PC-9 (cell line): ENCODE data around the gene PAEP. TPM values are rescaled to one million over a fixed set of nuclear protein-coding genes. Genes with fewer than 3 reads are reported as not detected.

Source experiments
- BruUV-seq: library from RNA; stranded (reverse); fragments of 400-500 nt; replicated peaks from 2 replicates; lab custom pipeline; 2021; lab: Mats Ljungman, UMichigan
- CTCF ChIA-PET: fragments of 300-600 bp; sonication (Branson Sonifier 250); formaldehyde crosslinking; loops from one replicate; lab custom pipeline; 2022; ENCODE audit warnings: antibody characterized with exemption; lab: Charles Lee
- POLR2A ChIA-PET: fragments of 300-600 bp; sonication (Branson Sonifier 250); formaldehyde crosslinking; loops from one replicate; lab custom pipeline; 2022; ENCODE audit warnings: antibody characterized with exemption; ENCODE audit not compliant: unreplicated experiment; lab: Charles Lee
- DNase-seq, 2 experiments: peaks; one replicate each; pipeline versions ENCODE4 v3.0.0 to v3.0.0-alpha.2; 2015 to 2022; ENCODE audit warnings: mixed read lengths in 1 of 2
- H2AFZ ChIP-seq: fragments of 200-600 bp; sonication (generic); 2 replicates; pipeline ENCODE4 v1.8.1; 2017; ENCODE audit warnings: antibody characterized with exemption
- H3F3A ChIP-seq: fragments of 200-600 bp; sonication (generic); 2 replicates; pipeline ENCODE4 v1.8.1; 2017; ENCODE audit warnings: antibody characterized with exemption, mild to moderate bottlenecking, low read depth; ENCODE audit not compliant: insufficient read depth
- H3K27ac ChIP-seq: fragments of 200-600 bp; sonication (generic); 2 replicates; pipeline ENCODE4 v1.6.1; 2016; ENCODE audit warnings: mixed run types
- H3K27me3 ChIP-seq: fragments of 200-600 bp; sonication (generic); 2 replicates; pipeline ENCODE4 v1.6.1; 2016; ENCODE audit warnings: low read depth, mixed run types; ENCODE audit not compliant: insufficient read depth
- H3K36me3 ChIP-seq: fragments of 200-600 bp; sonication (generic); 2 replicates; pipeline ENCODE4 v1.6.1; 2016; ENCODE audit warnings: low read depth, mixed run types
- H3K4me1 ChIP-seq: fragments of 200-600 bp; sonication (generic); replicated peaks from 2 replicates; pipeline ENCODE4 v1.6.1; 2016; ENCODE audit warnings: mixed run types; ENCODE audit not compliant: insufficient read depth
- H3K4me2 ChIP-seq: fragments of 200-600 bp; sonication (generic); 2 replicates; pipeline ENCODE4 v1.6.1; 2017; ENCODE audit warnings: mixed run types
- H3K4me3 ChIP-seq: fragments of 200-600 bp; sonication (generic); 2 replicates; pipeline ENCODE4 v1.6.1; 2016; ENCODE audit warnings: mixed run types
- H3K79me2 ChIP-seq: fragments of 200-600 bp; sonication (generic); 2 replicates; pipeline ENCODE4 v1.6.1; 2017; ENCODE audit warnings: low read depth, mixed run types
- H3K9me2 ChIP-seq: fragments of 200-600 bp; sonication (generic); 2 replicates; pipeline ENCODE4 v1.8.1; 2017; ENCODE audit warnings: mild to moderate bottlenecking; ENCODE audit not compliant: insufficient read depth
- H3K9me3 ChIP-seq: fragments of 200-600 bp; sonication (generic); 2 replicates; pipeline ENCODE4 v1.8.1; 2016; ENCODE audit warnings: low read depth; ENCODE audit not compliant: insufficient read depth
- H4K20me1 ChIP-seq: fragments of 200-600 bp; sonication (generic); 2 replicates; pipeline ENCODE4 v1.8.1; 2017; ENCODE audit not compliant: insufficient read depth
- CTCF ChIP-seq: fragments of 200-600 bp; sonication (generic); conservative IDR thresholded peaks from 2 replicates; pipeline ENCODE4 v1.6.1; 2017; ENCODE audit warnings: mixed run types, antibody characterized with exemption, mild to moderate bottlenecking, moderate library complexity
- EZH2 ChIP-seq: fragments of 200-600 bp; sonication (generic); IDR thresholded peaks from 2 replicates; pipeline ENCODE4 v1.8.0; 2017; ENCODE audit warnings: antibody characterized with exemption, low read depth
- intact Hi-C: fragments of 100-400 bp; cut with micrococcal nuclease; formaldehyde crosslinking; loops from one replicate; pipeline ENCODE4 v1.10.0; 2022; ENCODE audit not compliant: unreplicated experiment
- total RNA-seq: library from RNA; stranded (reverse); gene quantifications from 2 replicates; pipeline ENCODE4 v1.2.3, GENCODE V29; 2021

PAEP gene
- total RNA-seq, 1 experiment from 2014 or later, result not detected

- ChIA-PET CTCF (no interaction called here), POLR2A (no interaction called here)
- Histone ChIP-seq H2AFZ (no peak overlapping the region), H3K36me3 (no peaks in the 10 kb centered on the region), H3K9me3 (no peaks in the 10 kb centered on the region), H3K27ac (no peak overlapping the region), H3K27me3 (peaks cover 90% of the 10 kb centered on the region), H4K20me1 (no peaks in the 10 kb centered on the region), H3K4me2 (no peak overlapping the region), H3K4me1 (no peaks in the 10 kb centered on the region), H3F3A (no peaks in the 10 kb centered on the region), H3K9me2 (no peaks in the 10 kb centered on the region), H3K79me2 (no peaks in the 10 kb centered on the region), H3K4me3 (no peak overlapping the region)
- no peak for DNase-seq
- no TSS peak for BruUV-seq
- TF ChIP-seq EZH2 (no peak), CTCF (no peak)
- intact Hi-C loops, result no loop called here
Measured at GRCh38 chr9:135555203-135555602, 6.4 kb upstream of the PAEP start.

- no TSS peak for BruUV-seq
- Histone ChIP-seq H2AFZ (no peak overlapping the region), H3K4me1 (no peaks in the 10 kb centered on the region), H3K4me2 (no peak overlapping the region), H3K36me3 (no peaks in the 10 kb centered on the region), H4K20me1 (no peaks in the 10 kb centered on the region), H3K9me3 (no peaks in the 10 kb centered on the region), H3K27me3 (peaks cover 89% of the 10 kb centered on the region), H3K27ac (no peak overlapping the region), H3F3A (no peaks in the 10 kb centered on the region), H3K79me2 (no peaks in the 10 kb centered on the region), H3K4me3 (no peak overlapping the region), H3K9me2 (no peaks in the 10 kb centered on the region)
- ChIA-PET POLR2A (no interaction called here), CTCF (no interaction called here)
- no peak for DNase-seq
- no peak for TF ChIP-seq EZH2
- TF ChIP-seq CTCF, result no peak
- intact Hi-C loops, result no loop called here
Measured at GRCh38 chr9:135555910-135556309, 5.6 kb upstream of the PAEP start.

- H3K79me2 ChIP-seq, result no peaks in the 10 kb centered on the region
- H2AFZ ChIP-seq, result no peak overlapping the region
- CTCF ChIA-PET, result no interaction called here
- no peak overlapping the region for H3K4me3 ChIP-seq
- H4K20me1 ChIP-seq, result no peaks in the 10 kb centered on the region
- TF ChIP-seq EZH2, result no peak
- no peak for TF ChIP-seq CTCF
- no peaks in the 10 kb centered on the region for H3F3A ChIP-seq
- H3K4me1 ChIP-seq, result no peaks in the 10 kb centered on the region
- no peak overlapping the region for H3K27ac ChIP-seq
- H3K9me2 ChIP-seq, result no peaks in the 10 kb centered on the region
- BruUV-seq, result no TSS peak
- H3K36me3 ChIP-seq, result no peaks in the 10 kb centered on the region
- no peaks in the 10 kb centered on the region for H3K9me3 ChIP-seq
- H3K4me2 ChIP-seq, result no peak overlapping the region
- peaks cover 80% of the 10 kb centered on the region for H3K27me3 ChIP-seq
- intact Hi-C loops, result no loop called here
- POLR2A ChIA-PET, result no interaction called here
- DNase-seq, result no peak
Measured at GRCh38 chr9:135559606-135560005, 1.9 kb upstream of the PAEP start.
